Mesodermal cell (in vitro differentiated cells): ENCODE data around the gene CACNA2D4.

Source experiments
- H3K27ac ChIP-seq: 2 replicates; pipeline ENCODE4 v1.7.0; 2013; ENCODE audit warnings: mild to moderate bottlenecking, low read depth, low read length, moderate library complexity; ENCODE audit not compliant: severe bottlenecking
- H3K36me3 ChIP-seq: 2 replicates; pipeline ENCODE4 v1.7.1; 2013; ENCODE audit warnings: mild to moderate bottlenecking, low read length, moderate library complexity; ENCODE audit not compliant: control insufficient read depth, insufficient read depth
- H3K4me1 ChIP-seq: one replicate; pipeline ENCODE4 v1.7.1; 2013; ENCODE audit warnings: mild to moderate bottlenecking, low read length; ENCODE audit not compliant: insufficient read depth, control insufficient read depth, poor library complexity, severe bottlenecking
- H3K4me3 ChIP-seq: 2 replicates; pipeline ENCODE4 v1.7.0; 2013; ENCODE audit warnings: low read length, control low read depth, mild to moderate bottlenecking; ENCODE audit not compliant: insufficient read depth, poor library complexity, severe bottlenecking; ENCODE audit errors: extremely low read depth
- H3K9me3 ChIP-seq: 2 replicates; pipeline ENCODE4 v1.7.1; 2013; ENCODE audit warnings: mild to moderate bottlenecking, low read length, moderate library complexity; ENCODE audit not compliant: control insufficient read depth
- WGBS, 2 experiments: methylation state at CpG; one replicate each; pipeline ENCODE4 v1.1.5; 2013; ENCODE audit warnings: missing lambda C conversion rate in 2 of 2; ENCODE audit not compliant: insufficient coverage in 2 of 2; 5-methylcytosine and 5-hydroxymethylcytosine counted together

CACNA2D4 gene

DNA sequence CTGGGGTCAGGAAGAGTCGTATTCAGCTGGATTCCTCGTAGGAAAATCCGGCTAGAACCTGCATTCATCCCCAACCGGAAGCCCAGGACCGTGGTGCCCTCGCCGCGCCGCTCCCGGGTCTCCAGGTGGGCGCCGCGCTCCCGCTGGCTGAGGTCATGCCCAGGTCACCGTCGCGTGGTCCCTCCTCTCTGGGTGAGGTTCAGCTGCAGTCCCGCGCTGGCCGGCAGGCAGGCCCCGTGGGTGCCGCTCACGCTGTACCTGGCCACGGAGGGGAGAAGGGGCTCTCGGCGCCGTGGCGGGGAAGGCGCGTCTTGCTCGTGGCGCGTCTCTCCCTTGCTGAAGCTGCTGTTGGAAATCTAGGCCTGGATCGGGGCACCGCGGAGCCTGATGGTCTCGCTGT is 53.6 kb downstream of the CACNA2D4 start:
- Histone ChIP-seq H3K36me3 (no peaks in the 10 kb centered on the region), H3K9me3 (peaks cover 10% of the 10 kb centered on the region), H3K27ac (no peak overlapping the region), H3K4me3 (no peak overlapping the region), H3K4me1 (peaks cover under 1% of the 10 kb centered on the region)
- 93 to 96% methylated on average over 28 of the region's 37 CpGs for WGBS, 2 experiments

DNA sequence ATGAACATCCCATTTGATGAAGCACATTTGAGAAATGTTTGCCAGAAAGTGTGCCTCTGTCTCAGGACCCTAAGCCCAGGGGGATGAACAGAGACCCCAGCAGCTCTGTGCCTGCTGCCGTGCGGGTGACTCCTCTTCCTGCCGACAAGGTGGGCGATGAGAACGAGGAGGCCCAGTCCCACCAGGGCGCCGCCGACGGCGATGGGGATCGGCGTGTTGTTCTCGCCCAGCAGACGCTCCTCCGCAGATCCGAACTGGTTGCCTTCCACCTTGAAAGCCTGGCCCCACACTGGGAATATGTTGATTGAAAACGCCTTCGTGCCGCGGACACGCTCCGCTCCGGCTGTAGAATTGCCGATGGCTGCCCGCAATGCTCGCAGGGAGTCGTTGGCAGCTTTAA is 54.0 kb downstream of the CACNA2D4 start:
- no peaks in the 10 kb centered on the region for H3K36me3 ChIP-seq
- no peak overlapping the region for H3K4me3 ChIP-seq
- no peaks in the 10 kb centered on the region for H3K4me1 ChIP-seq
- 93 to 97% methylated on average over 27 of the region's 27 CpGs for WGBS, 2 experiments
- peaks cover 6% of the 10 kb centered on the region for H3K9me3 ChIP-seq
- H3K27ac ChIP-seq, result no peak overlapping the region

DNA sequence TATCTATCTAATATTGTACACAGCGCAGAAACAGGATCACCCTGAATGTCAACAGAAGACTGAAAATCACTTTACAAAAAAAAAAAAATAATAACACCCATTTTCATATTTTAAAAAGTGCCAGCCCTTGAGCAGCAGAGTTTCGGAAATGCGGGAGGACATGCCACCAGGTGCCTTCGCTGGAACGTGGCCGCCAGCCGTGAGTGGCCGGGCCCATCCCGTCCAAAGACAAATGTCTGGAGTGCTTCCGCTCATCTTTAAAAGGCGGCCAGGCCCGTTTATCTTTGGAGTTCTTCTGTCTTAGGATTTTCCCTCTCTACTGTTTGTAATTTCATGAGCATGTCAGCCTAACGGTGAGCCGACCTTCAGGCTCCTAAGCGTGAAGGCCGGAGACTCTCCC is 54.6 kb downstream of the CACNA2D4 start:
- H3K4me3 ChIP-seq, result no peak overlapping the region
- no peaks in the 10 kb centered on the region for H3K4me1 ChIP-seq
- no peak overlapping the region for H3K27ac ChIP-seq
- 91 to 92% methylated on average over 15 to 16 of the region's 16 CpGs for WGBS, 2 experiments
- peaks cover 6% of the 10 kb centered on the region for H3K9me3 ChIP-seq
- no peaks in the 10 kb centered on the region for H3K36me3 ChIP-seq

- H3K4me3 ChIP-seq, result no peak overlapping the region
- H3K27ac ChIP-seq, result no peak overlapping the region
- peaks cover 4% of the 10 kb centered on the region for H3K9me3 ChIP-seq
- H3K36me3 ChIP-seq, result no peaks in the 10 kb centered on the region
- H3K4me1 ChIP-seq, result no peaks in the 10 kb centered on the region
These were observed 55.5 kb downstream of the CACNA2D4 start for GRCh38 chr12:1862973-1863372.

- Histone ChIP-seq H3K9me3 (peaks cover 5% of the 10 kb centered on the region), H3K4me1 (no peaks in the 10 kb centered on the region), H3K36me3 (no peaks in the 10 kb centered on the region), H3K27ac (no peak overlapping the region), H3K4me3 (no peak overlapping the region)
- 79 to 83% methylated on average over 5 to 7 of the region's 7 CpGs for WGBS, 2 experiments
These were observed 58.8 kb downstream of the CACNA2D4 start for GRCh38 chr12:1859643-1860042.

GRCh38 chr12:1858456-1858855 is 60.0 kb downstream of the CACNA2D4 start:
- WGBS, 2 experiments, result 85 to 94% methylated on average over 7 to 9 of the region's 11 CpGs
- Histone ChIP-seq H3K4me3 (no peak overlapping the region), H3K9me3 (peaks cover 5% of the 10 kb centered on the region), H3K4me1 (no peaks in the 10 kb centered on the region), H3K27ac (no peak overlapping the region), H3K36me3 (no peaks in the 10 kb centered on the region)

DNA sequence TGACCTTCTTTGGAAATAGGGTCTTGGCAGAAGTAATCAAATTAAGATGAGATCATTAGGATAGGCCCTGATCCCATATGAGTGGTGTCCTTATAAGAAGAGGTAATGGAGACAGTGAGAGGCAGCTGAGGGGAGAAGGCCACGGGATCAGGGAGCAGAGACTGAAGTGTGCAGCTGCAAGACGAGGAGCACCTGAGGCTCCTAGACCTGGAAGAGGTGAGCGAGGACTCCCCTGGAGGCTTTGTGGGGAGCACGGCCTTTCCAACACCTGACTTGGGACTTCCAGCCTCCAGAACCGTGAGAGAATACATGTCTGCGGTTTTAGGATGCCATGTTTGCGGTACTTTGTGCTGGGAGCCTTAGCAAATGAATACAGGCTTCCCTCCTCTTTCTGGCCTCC is 60.6 kb downstream of the CACNA2D4 start:
- Histone ChIP-seq H3K4me1 (no peaks in the 10 kb centered on the region), H3K9me3 (peaks cover 5% of the 10 kb centered on the region), H3K4me3 (no peak overlapping the region), H3K36me3 (no peaks in the 10 kb centered on the region), H3K27ac (no peak overlapping the region)
- 86 to 90% methylated on average over 7 of the region's 7 CpGs for WGBS, 2 experiments

DNA sequence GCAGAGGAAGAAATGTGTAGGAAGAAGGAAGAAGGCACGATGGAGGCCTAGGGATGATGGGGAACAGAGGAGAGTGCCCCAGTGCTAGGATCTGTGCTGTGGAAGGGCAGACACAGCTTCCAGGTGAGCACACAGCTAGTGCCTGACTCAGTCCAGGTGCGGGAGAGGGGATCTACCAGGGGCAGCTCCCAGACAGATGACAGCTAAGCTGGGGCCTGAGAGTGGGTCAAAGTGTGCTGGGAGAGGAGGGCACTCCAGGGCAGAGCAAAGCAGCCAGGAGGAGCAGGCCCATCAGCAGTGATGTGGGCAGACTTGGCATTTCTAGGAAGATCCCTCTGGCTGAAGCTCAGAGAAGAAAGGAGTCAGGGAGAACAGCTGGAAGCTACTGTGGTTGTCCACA is 61.4 kb downstream of the CACNA2D4 start:
- Histone ChIP-seq H3K9me3 (peaks cover 5% of the 10 kb centered on the region), H3K4me1 (no peaks in the 10 kb centered on the region), H3K36me3 (no peaks in the 10 kb centered on the region), H3K27ac (no peak overlapping the region), H3K4me3 (no peak overlapping the region)
- 57 to 72% methylated on average over 2 of the region's 2 CpGs for WGBS, 2 experiments

DNA sequence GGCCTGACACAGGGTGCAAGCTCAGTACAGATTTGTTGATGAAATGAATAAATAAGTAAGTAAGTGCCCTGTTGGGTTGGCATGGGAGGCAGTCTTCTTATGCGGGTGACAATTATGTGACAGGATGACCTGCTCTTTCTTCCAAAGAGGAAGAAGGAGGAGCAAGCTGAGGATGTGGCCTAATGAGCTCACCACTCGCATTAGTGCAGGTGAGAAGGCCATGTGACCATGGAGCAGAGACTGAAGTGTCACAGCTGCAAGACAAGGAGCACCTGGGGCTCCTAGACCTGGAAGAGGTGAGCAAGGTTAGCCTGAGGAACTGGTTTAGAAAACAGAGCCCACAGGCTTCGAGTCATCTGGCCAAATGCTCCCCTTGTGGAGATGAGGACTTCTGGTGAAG is 63.2 kb downstream of the CACNA2D4 start:
- WGBS, 2 experiments, result 76 to 81% methylated on average over 3 of the region's 3 CpGs
- H3K4me1 ChIP-seq, result no peaks in the 10 kb centered on the region
- H3K36me3 ChIP-seq, result no peaks in the 10 kb centered on the region

GRCh38 chr12:1853716-1854115 is 64.7 kb downstream of the CACNA2D4 start:
- WGBS, 2 experiments, result 86 to 90% methylated on average over 8 of the region's 8 CpGs
- no peak overlapping the region for H3K27ac ChIP-seq
- peaks cover 5% of the 10 kb centered on the region for H3K9me3 ChIP-seq
- no peaks in the 10 kb centered on the region for H3K36me3 ChIP-seq
- no peaks in the 10 kb centered on the region for H3K4me1 ChIP-seq
- no peak overlapping the region for H3K4me3 ChIP-seq

More for the DNA sequence above, 63.2 kb downstream of the CACNA2D4 start:
- Histone ChIP-seq H3K9me3 (peaks cover 5% of the 10 kb centered on the region), H3K4me3 (no peak overlapping the region), H3K27ac (no peak overlapping the region)

- Histone ChIP-seq H3K4me3 (no peak overlapping the region), H3K4me1 (no peaks in the 10 kb centered on the region), H3K36me3 (no peaks in the 10 kb centered on the region), H3K9me3 (peaks cover 5% of the 10 kb centered on the region), H3K27ac (no peak overlapping the region)
- WGBS, 2 experiments, result 80% methylated on average over 1 of the region's 1 CpG; no CpG with 5 or more reads in 1 of the 2 experiments
These were observed 66.4 kb downstream of the CACNA2D4 start for GRCh38 chr12:1852076-1852475.
